Choroid plexus epithelial cell (primary cell): ENCODE measurements around the gene DUS3L.

Source experiments
- DNase-seq: peaks from one replicate; pipeline ENCODE4 v3.0.0-alpha.2; 2010; ENCODE audit warnings: low read depth
- H3K4me3 ChIP-seq: 2 replicates; pipeline ENCODE4 v1.5.1; 2011; ENCODE audit warnings: low read depth, mild to moderate bottlenecking, control low read depth, low read length, moderate library complexity
- CTCF ChIP-seq: conservative IDR thresholded peaks from 2 replicates; pipeline ENCODE4 v1.5.1; 2011; ENCODE audit warnings: low read depth, mild to moderate bottlenecking, control low read depth, inconsistent platforms, low read length, moderate library complexity

The DUS3L gene

DNA sequence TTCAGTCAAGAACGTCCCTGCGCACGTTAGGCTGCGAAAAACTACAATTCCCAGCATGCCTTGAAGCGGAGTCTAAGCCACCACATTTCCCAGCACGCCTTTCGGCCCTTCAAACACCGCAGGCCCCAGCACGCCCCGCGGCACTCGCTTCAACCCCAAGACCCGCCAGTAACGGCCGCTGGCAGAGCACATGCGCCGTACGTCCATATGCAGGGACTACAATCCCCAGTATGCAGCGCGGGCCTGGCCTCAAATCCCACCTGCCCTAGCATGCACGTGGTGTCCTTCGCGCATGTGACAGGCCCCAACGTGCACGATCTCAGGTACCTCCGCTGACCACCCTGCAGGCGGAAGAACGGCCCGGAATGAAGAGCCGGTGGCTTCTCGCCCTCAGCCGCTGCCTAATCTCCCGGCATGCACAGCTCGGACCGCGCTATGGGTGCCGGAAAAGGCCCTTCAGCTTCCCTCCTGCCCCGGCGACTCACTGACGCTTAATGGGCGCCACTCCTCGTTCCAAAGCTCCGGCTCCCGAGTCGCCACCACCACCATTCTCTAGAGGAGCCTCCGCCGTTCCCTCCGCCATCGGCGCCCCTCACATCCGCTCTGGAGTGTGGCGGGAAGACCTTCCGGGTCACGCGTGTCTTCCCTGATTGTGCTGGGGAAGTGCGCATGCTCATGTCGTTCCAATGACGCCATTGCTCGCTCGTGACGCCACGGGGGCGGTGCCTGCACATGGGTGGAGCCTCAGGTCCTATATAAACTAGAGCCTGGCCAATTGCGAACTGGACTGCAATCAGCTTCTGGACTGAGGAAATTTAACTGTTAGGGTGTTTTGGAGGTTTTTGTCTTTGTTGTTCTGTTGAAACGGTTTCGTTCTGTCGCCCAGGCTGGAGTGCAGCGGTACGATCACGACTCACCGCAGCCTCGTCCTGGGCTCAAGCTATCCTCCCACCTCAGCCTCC lies at the start of gene DUS3L:
DUS3L (minus strand) TSS at position 605 of the 962 bp plus-strand sequence; CDS start at position 583, 22 bp downstream.
- H3K4me3 ChIP-seq: peak within 1 kb of the TSS; percentile 97
- no peak for TF ChIP-seq CTCF
- peak; percentile 100 for DNase-seq

DNA sequence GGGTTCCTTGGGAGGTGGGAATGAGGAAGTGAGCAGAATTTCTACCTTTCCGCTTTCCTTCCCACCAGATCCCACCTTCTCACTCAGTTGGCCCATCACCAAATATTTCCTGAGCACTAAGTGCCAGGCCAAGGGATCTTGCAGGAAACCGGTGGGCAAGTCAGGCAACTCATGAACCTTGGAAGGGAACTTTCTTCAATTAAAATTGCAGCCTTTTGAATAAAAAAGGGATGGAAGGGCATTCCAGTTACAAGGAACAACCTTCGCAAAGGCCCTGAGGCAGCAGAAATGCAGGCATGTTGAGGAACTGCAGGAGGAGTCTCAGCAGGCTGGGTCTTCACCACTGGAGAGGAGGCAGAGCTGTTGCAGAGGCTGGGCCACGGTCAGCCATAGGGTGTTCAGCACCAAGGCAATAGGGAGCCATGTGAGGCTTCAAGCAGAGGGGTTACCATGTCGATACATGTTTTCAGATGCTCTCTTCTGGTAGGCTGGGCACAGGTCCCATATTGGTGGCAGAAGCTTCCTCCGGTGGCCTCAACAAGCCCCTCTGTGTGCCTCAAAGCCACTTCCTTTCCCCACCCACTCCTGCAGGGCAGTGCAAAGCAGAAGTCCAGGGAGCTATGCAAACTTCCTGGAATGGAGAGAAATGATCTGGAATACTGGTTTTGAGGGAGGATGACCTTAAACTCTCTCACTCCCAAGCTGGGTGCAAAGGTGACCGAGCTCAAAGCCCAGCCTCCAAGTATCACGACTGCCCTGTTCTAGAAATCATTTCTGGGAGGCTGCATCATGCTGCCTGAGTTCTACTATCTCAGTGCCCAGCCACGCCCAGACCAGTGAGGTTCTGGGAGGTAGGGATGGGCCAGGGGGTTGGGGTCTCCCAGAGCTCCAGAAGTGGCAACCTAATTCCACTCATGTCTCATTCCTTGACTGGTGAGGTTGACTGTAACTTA lies 48.4 kb upstream of the DUS3L start, which contains the start of gene FUT6:
FUT6 (minus strand) TSS at position 638 of the 953 bp plus-strand sequence. CDS start 7,135 bp downstream, outside the sequence.
- TF ChIP-seq CTCF: no peak
- no peak within 1 kb of the TSS for H3K4me3 ChIP-seq
- DNase-seq: no peak

DNA sequence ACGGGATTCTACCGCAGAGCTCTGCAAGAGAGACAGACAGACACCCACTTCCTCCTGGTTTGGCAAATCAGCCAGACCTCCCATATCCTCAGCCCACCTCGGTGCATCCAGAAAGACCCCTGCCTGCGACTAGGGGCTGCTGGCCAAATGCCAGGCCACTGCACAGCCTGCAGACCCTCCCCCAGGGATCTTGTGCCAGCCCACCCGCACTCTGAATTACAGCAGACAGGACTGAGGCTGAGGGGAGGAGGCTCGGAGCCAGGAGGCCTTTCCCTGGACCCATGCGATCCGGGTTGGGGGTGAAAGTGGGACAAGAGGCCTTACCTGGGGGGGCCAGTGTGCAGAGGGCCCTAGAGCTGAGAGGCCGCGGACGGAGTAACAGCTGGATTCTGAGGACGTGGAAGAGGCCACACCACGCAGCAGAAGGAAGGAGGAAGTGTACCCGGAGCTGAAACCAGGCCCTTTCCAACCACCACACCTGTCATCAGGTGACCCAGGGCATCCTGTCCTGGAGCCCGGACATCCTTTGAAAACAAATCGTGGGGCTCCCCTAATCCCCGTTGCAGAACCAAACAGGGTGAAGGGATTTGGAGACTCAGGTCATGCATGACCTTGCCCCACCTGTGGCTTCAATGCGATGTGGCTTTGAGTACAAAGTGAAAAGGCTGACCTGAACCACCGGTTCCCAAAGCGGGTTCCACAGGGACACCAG lies 47.5 kb upstream of the DUS3L start:
- H3K4me3 ChIP-seq: no peak overlapping the region
- no peak for TF ChIP-seq CTCF
- DNase-seq: no peak

- no peak for TF ChIP-seq CTCF
- H3K4me3 ChIP-seq: no peak overlapping the region
- no peak for DNase-seq
Observed at GRCh38 chr19:5837761-5838352, 46.9 kb upstream of the DUS3L start.

- H3K4me3 ChIP-seq: no peak overlapping the region
- DNase-seq: no peak
- no peak for TF ChIP-seq CTCF
Observed at GRCh38 chr19:5832527-5833216, 41.7 kb upstream of the DUS3L start.
